HG03039 (cell line): ENCODE results near the gene TMC3.

ENCODE experiments used
- ATAC-seq: cut with Tn5 transposase; IDR thresholded peaks from one replicate; pipeline ENCODE4 v1.9.1; 2021; ENCODE audit warnings: mild to moderate bottlenecking, moderate library complexity; ENCODE audit not compliant: unreplicated experiment

Gene TMC3

GRCh38 chr15:81385721-81386076 lies 11.7 kb upstream of the TMC3 start:
- ATAC-seq, result no peak

- no peak for ATAC-seq
These were observed 11.1 kb upstream of the TMC3 start for GRCh38 chr15:81384891-81385720.

- ATAC-seq, result no peak
These were observed 7.7 kb upstream of the TMC3 start for GRCh38 chr15:81381720-81382119.

GRCh38 chr15:81380668-81381067 lies 6.7 kb upstream of the TMC3 start:
- ATAC-seq, result no peak

- ATAC-seq, result no peak
These were observed 6.2 kb upstream of the TMC3 start for GRCh38 chr15:81380203-81380602.

GRCh38 chr15:81379269-81379668 lies 5.3 kb upstream of the TMC3 start:
- no peak for ATAC-seq

GRCh38 chr15:81378443-81378842 lies 4.4 kb upstream of the TMC3 start:
- ATAC-seq, result no peak

- no peak for ATAC-seq
These were observed 3.9 kb upstream of the TMC3 start for GRCh38 chr15:81377871-81378270.

- no peak for ATAC-seq
These were observed 2.2 kb upstream of the TMC3 start for GRCh38 chr15:81376231-81376630.

- ATAC-seq, result no peak
These were observed 1.4 kb upstream of the TMC3 start for GRCh38 chr15:81375461-81375860.

GRCh38 chr15:81373176-81373575 lies 837 bp downstream of the TMC3 start:
- ATAC-seq, result no peak

GRCh38 chr15:81372575-81372974 lies 1.4 kb downstream of the TMC3 start:
- ATAC-seq, result no peak

GRCh38 chr15:81363718-81364500 lies 10.1 kb downstream of the TMC3 start:
- no peak for ATAC-seq

- no peak for ATAC-seq
These were observed 10.7 kb downstream of the TMC3 start for GRCh38 chr15:81363276-81363675.

- no peak for ATAC-seq
These were observed 11.2 kb downstream of the TMC3 start for GRCh38 chr15:81362790-81363189.

- ATAC-seq, result no peak
These were observed 12.1 kb downstream of the TMC3 start for GRCh38 chr15:81361891-81362290.

GRCh38 chr15:81360491-81360890 lies 13.5 kb downstream of the TMC3 start:
- ATAC-seq, result no peak

GRCh38 chr15:81358248-81358647 lies 15.8 kb downstream of the TMC3 start:
- ATAC-seq, result no peak

- ATAC-seq, result no peak
These were observed 16.8 kb downstream of the TMC3 start for GRCh38 chr15:81357180-81357686.

- ATAC-seq, result no peak
These were observed 17.8 kb downstream of the TMC3 start for GRCh38 chr15:81356252-81356651.

- no peak for ATAC-seq
These were observed 22.4 kb downstream of the TMC3 start for GRCh38 chr15:81351651-81352050.

- no peak for ATAC-seq
These were observed 24.7 kb downstream of the TMC3 start for GRCh38 chr15:81349271-81349670.
